Heart left ventricle (tissue), 16 donors: ENCODE results near the gene POFUT2. TPM values are rescaled to one million over a fixed set of nuclear protein-coding genes. Genes with fewer than 3 reads are reported as not detected.

Experiments used
- ATAC-seq, 4 donors: fragments of 200-7000 bp; cut with Tn5 transposase; one replicate each; pipeline ENCODE4 v1.9.1; 2020 to 2022; ENCODE audit warnings: moderate library complexity in 4 of 4, mild to moderate bottlenecking in 3 of 4, moderate number of reproducible peaks in 1 of 4
- DNase-seq, 5 donors: peaks; one replicate each; pipeline ENCODE4 v3.0.0-alpha.2; 2020
- H3K27ac ChIP-seq, 12 donors: fragments of 200-600 bp; sonication (generic) in 4 of 12; one replicate each; pipeline versions ENCODE4 v1.5.0 to v1.8.0; 2016 to 2022; ENCODE audit warnings: mild to moderate bottlenecking in 2 of 12
- H3K27me3 ChIP-seq, 9 donors: fragments of 200-600 bp; sonication (generic) in 2 of 9; one replicate each; pipeline versions ENCODE4 v1.5.1 to v1.8.0; 2016 to 2022; ENCODE audit warnings: mild to moderate bottlenecking in 3 of 9
- H3K36me3 ChIP-seq, 9 donors: fragments of 200-600 bp; sonication (generic) in 2 of 9; one replicate each; pipeline versions ENCODE4 v1.5.0 to v1.8.0; 2018 to 2022; ENCODE audit warnings: mild to moderate bottlenecking in 2 of 9
- H3K4me1 ChIP-seq, 12 donors: fragments of 200-600 bp; sonication (generic) in 4 of 12; one replicate each; pipeline versions ENCODE4 v1.5.0 to v1.8.0; 2016 to 2022; ENCODE audit warnings: mild to moderate bottlenecking in 3 of 12
- H3K4me3 ChIP-seq, 12 donors: fragments of 200-600 bp; sonication (generic) in 4 of 12; one replicate each; pipeline versions ENCODE4 v1.5.0 to v1.8.0; 2017 to 2022; ENCODE audit warnings: mild to moderate bottlenecking in 9 of 12, moderate library complexity in 4 of 12
- H3K9me3 ChIP-seq, 12 donors: fragments of 200-600 bp; sonication (generic) in 4 of 12; one replicate each; pipeline versions ENCODE4 v1.5.0 to v1.8.0; 2016 to 2022; ENCODE audit warnings: mild to moderate bottlenecking in 1 of 12
- POLR2A ChIP-seq, 2 donors: fragments of 450-650 bp; IDR thresholded peaks; one replicate each; pipeline ENCODE4 v1.6.1; 2017; ENCODE audit warnings: antibody characterized with exemption in 2 of 2, mild to moderate bottlenecking in 2 of 2, moderate library complexity in 2 of 2
- WGBS, 4 donors: extraction: QIAGEN DNeasy Blood & Tissue Kit in 2 of 4; methylation state at CpG; one replicate each; pipeline versions ENCODE4 v1.1.5 to v1.1.7; 2013 to 2018; 5-methylcytosine and 5-hydroxymethylcytosine counted together
- intact Hi-C, 10 donors: fragments of 100-400 bp; cut with DNase I; formaldehyde crosslinking; loops; one replicate each; pipeline versions ENCODE4 v1.11.1 to v1.14.2; 2022
- polyA plus RNA-seq, 2 donors: library from polyadenylated mRNA; stranded (reverse); fragments of 200-250 nt; gene quantifications; one replicate each; pipeline ENCODE4 v1.2.3, GENCODE V29; 2013
- total RNA-seq, 9 donors: library from RNA; depleted of rRNA in 2 of 9; stranded (reverse); fragments of >200 nt in 2 of 9; fragmentation: NEBNext Ultra II Directional in 3 of 9; extraction: Animal tissue kit (Norgen Biotek cat#: 25700) in 3 of 9; gene quantifications; one replicate each; pipeline versions ENCODE4 v1.1.0 to v1.2.4, GENCODE V29; 2016 to 2023
- TF ChIP-seq, protein P1 (sequence below), 12 donors: fragments of 200-600 bp; sonication (generic) in 4 of 12; IDR thresholded peaks; one replicate each; pipeline versions ENCODE4 v1.5.0 to v1.8.0; 2018 to 2022; ENCODE audit warnings: antibody characterized with exemption in 12 of 12, mild to moderate bottlenecking in 5 of 12
- donor health status: ischemic (EF 13 %, LVEDD 7.1; RV severe dilation, severe dysfunction).
- donor health status: healthy with polysubstance abuse.
- donor health status: DM: no; HTN: yes; CAD: no.
- donor health status: DM: no; HTN: no; CAD: no.
- donor health status: ischemic (EF 25% LVEDD 6.9; RV normal size, moderate dysfunction).
- donor health status: ischemic (EF 25% LVEDD 5.7; RV mildly dilated, moderate dysfunction).
- donor health status: healthy.
- donor health status: DM: yes; HTN: yes; CAD: no.
- donor health status: ischemic (EF 35%, LVEDD 5.7; RV mildly dilated, moderate dysfunction).
- donor health status: nonischemic (EF 11% LVEDD 7.7; RV severe dilation, severe dysfunction).
- donor health status: DM: yes; HTN: yes; CAD: no.
- donor health status: PGD.
- donor health status: ischemic (EF 29% LVEDD 5.4; RV normal size, mild dysfunction).
- donor health status: nonischemic (EF 23%, LVEDD 6.1; RV moderate dilation, normal function).

Gene POFUT2
- total and polyA plus RNA-seq, 11 donors: 10.8 to 25.8 (median 18.5) TPM

DNA sequence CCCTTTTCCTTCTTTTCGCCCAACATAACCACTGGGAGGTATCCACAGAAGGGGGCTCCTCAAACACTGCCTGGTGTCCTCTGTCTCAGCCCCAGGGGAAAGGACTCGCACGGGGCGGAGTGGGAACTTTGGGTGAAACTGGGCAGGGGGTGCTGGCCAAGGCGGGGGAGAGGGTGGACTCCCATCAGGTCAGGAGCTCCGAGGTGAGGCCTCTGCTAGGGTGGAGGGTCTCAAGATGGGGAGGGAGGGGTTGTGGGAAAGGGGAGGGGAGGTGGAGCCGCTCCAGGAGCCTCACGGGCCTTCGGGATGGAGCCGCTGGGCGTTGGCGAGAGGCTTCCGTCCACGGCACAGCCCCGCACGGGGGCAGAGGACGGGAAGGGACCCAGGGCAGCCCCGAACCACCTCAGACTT, 43.2 kb upstream of the POFUT2 start:
- no peaks in the 10 kb centered on the region for H3K27me3 ChIP-seq
- DNase-seq (peak in 2 of 5 donors; percentile 18 to 47), ATAC-seq (no peak)
- H3K27ac ChIP-seq: no peak overlapping the region
- intact Hi-C loops: no loop called here
- H3K4me1 ChIP-seq: peaks cover 0 to 7% (median 0%) of the 10 kb centered on the region in 12 donors
- H3K4me3 ChIP-seq: no peak overlapping the region
- H3K36me3 ChIP-seq: no peaks in the 10 kb centered on the region
- WGBS, 4 donors: 94 to 99% (median 97%) methylated on average over 18 of the region's 18 CpGs
- H3K9me3 ChIP-seq: no peaks in the 10 kb centered on the region
- TF ChIP-seq POLR2A (IDR thresholded peaks at IDR 0.05): no peak
- TF ChIP-seq, protein P1, sequence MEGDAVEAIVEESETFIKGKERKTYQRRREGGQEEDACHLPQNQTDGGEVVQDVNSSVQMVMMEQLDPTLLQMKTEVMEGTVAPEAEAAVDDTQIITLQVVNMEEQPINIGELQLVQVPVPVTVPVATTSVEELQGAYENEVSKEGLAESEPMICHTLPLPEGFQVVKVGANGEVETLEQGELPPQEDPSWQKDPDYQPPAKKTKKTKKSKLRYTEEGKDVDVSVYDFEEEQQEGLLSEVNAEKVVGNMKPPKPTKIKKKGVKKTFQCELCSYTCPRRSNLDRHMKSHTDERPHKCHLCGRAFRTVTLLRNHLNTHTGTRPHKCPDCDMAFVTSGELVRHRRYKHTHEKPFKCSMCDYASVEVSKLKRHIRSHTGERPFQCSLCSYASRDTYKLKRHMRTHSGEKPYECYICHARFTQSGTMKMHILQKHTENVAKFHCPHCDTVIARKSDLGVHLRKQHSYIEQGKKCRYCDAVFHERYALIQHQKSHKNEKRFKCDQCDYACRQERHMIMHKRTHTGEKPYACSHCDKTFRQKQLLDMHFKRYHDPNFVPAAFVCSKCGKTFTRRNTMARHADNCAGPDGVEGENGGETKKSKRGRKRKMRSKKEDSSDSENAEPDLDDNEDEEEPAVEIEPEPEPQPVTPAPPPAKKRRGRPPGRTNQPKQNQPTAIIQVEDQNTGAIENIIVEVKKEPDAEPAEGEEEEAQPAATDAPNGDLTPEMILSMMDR (IDR thresholded peaks at IDR 0.05): no peak

DNA sequence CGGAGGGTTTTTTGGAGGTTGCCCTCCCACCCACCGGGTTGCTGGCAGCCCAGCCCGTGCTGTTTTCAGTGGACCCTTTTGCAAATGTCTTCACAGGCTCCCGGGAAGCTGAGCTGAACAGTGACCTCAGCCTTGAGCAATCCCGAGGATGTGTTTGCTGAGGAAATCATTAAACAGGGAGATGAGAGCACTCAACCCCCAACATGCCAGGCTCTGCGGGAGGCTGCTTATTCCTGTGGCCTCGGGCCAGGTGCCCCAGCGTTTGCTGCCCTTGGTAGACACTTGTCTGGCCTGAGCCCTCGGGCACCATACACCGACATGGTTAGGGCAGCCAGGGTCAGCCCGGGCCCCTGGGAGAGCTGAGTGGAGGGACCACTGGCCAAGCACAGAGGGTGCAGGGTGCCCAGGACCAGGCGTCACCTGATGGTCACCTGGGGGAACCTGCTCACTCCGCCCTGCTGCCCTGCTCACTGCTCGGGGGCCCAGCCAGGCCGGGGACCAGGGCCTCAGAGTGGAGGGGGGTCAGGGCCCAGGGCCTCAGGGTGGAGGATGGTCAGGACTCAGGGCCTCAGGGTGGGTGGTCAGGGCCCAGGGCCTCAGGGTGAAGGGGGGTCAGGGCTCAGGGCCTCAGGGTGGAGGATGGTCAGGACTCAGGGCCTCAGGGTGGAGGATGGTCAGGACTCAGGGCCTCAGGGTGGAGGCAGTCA, 42.5 kb upstream of the POFUT2 start:
- Histone ChIP-seq H3K4me3 (no peak overlapping the region), H3K9me3 (no peaks in the 10 kb centered on the region), H3K27me3 (no peaks in the 10 kb centered on the region), H3K27ac (peak overlapping the region in 1 of 12 donors; percentile 57), H3K4me1 (peaks cover 0 to 9% (median 0%) of the 10 kb centered on the region in 12 donors), H3K36me3 (no peaks in the 10 kb centered on the region)
- 54 to 66% (median 55%) methylated on average over 15 of the region's 15 CpGs for WGBS, 4 donors
- TF ChIP-seq, protein P1 (IDR thresholded peaks at IDR 0.05): no peak
- no peak for TF ChIP-seq POLR2A (IDR thresholded peaks at IDR 0.05)
- intact Hi-C loops: no loop called here
- ATAC-seq: peak in 1 of 4 donors; percentile 26
- DNase-seq: peak in 3 of 5 donors; percentile 32 to 66 (median 44)

DNA sequence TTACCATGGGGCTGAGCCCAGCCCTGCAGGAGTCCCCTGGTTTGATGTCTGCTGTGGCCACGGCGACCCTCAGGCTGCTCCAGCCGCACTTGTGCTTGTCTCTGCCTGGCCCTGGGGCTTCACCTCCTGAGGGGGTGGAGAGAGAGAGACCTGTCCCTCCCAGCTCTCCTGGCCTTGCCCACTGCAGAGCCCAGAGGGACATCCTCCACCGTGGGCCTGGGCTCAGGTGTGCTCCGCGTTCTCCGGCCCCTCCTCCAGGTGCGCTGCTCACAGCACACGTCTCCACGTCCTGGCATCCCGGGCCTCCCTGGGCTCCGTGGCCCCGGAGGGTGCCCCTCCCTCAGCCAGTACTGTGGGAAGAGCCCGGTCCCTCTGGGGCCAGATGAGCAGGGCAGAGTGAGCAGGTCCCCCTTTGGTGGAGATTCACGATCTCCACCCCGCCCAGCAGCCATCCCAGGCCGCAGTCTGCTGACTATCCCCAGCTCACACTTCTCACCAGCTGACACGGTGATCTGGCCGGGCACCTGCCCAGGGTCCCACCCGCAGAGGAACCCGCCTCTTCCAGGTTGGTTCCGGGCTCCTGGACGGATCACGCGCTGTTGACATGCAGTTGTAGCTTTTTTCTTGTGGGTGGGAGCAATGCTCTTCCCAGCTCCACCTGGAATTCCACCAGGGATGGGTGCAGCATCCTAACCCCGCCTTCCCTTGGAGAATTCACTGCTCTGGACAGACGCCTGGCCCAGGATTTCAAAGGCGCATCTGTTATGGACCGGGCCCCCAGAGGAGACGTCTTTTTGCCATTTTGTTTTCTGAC, 41.8 kb upstream of the POFUT2 start:
- ATAC-seq (no peak), DNase-seq (peak in 3 of 5 donors; percentile 24 to 44 (median 26))
- Histone ChIP-seq H3K9me3 (no peaks in the 10 kb centered on the region), H3K27ac (peak overlapping the region in 1 of 12 donors; percentile 57), H3K4me3 (no peak overlapping the region), H3K36me3 (no peaks in the 10 kb centered on the region), H3K4me1 (peaks cover 0 to 17% (median 2%) of the 10 kb centered on the region in 12 donors), H3K27me3 (no peaks in the 10 kb centered on the region)
- 86 to 92% (median 91%) methylated on average over 21 to 30 of the region's 30 CpGs for WGBS, 4 donors
- TF ChIP-seq, protein P1 (IDR thresholded peaks at IDR 0.05): no peak
- TF ChIP-seq POLR2A (IDR thresholded peaks at IDR 0.05): no peak
- intact Hi-C loops: loop anchor here in 1 of 10 donors (1.0 kb wide), 1 partner anchor 33 kb away; no protein-coding TSS in a partner anchor
